SK-N-SH (cell line): ENCODE measurements around the gene TRA2A. TPM values are rescaled to one million over a fixed set of nuclear protein-coding genes. Genes with fewer than 3 reads are reported as not detected.

ENCODE experiments used
- CTCF ChIA-PET: fragments of 300-600, 350-600 bp; formaldehyde crosslinking; extraction: SDS; loops from one replicate; lab custom pipeline; 2021; lab: Yijun Ruan, JAX
- POLR2A ChIA-PET: fragments of 350-600 bp; sonication (Branson Sonifier 250); formaldehyde crosslinking; extraction: SDS; loops from one replicate; lab custom pipeline; 2020; ENCODE audit warnings: antibody characterized with exemption, inconsistent platforms; lab: Yijun Ruan, JAX
- DNase-seq: peaks from one replicate; pipeline ENCODE4 v3.0.0; 2012
- H2AFZ ChIP-seq: fragments of 200-600 bp; sonication (generic); 2 replicates; pipeline ENCODE4 v1.8.1; 2016; ENCODE audit warnings: antibody characterized with exemption, mild to moderate bottlenecking, low read depth
- H3F3A ChIP-seq: fragments of 200-600 bp; sonication (generic); replicated peaks from 2 replicates; pipeline ENCODE3; 2016; ENCODE audit warnings: antibody characterized with exemption, mild to moderate bottlenecking; ENCODE audit not compliant: insufficient read depth
- H3K27ac ChIP-seq, 2 experiments: fragments of 200-500 bp in 1 of 2; fragments of 200-600 bp in 1 of 2; sonication (Bioruptor generic) in 1 of 2; sonication (generic), shearing (Covaris generic) in 1 of 2; 2 replicates each; pipeline versions ENCODE4 v1.5.1 to v1.6.1; 2014 to 2016; ENCODE audit warnings: low read depth in 2 of 2, inconsistent platforms in 1 of 2, low read length in 1 of 2, mild to moderate bottlenecking in 1 of 2, mixed read lengths in 1 of 2
- H3K27me3 ChIP-seq: fragments of 200-600 bp; sonication (generic), shearing (Covaris generic); 2 replicates; pipeline ENCODE4 v1.6.1; 2016; ENCODE audit warnings: mixed run types; ENCODE audit not compliant: insufficient read depth
- H3K36me3 ChIP-seq, 2 experiments: fragments of 200-500 bp in 1 of 2; fragments of 200-600 bp in 1 of 2; sonication (Bioruptor generic) in 1 of 2; sonication (generic) in 1 of 2; replicated peaks in 1 of 2; 2 replicates each; pipeline versions ENCODE3 to v1.5.1; 2014 to 2016; ENCODE audit warnings: low read length in 1 of 2, mild to moderate bottlenecking in 1 of 2; ENCODE audit not compliant: insufficient read depth in 2 of 2, control insufficient read depth in 1 of 2
- H3K4me1 ChIP-seq, 2 experiments: fragments of 200-500 bp in 1 of 2; fragments of 200-600 bp in 1 of 2; sonication (Bioruptor generic) in 1 of 2; sonication (generic), shearing (Covaris generic) in 1 of 2; 2 replicates each; pipeline versions ENCODE4 v1.5.1 to v1.6.1; 2014 to 2016; ENCODE audit warnings: low read depth in 1 of 2, low read length in 1 of 2, mixed run types in 1 of 2; ENCODE audit not compliant: insufficient read depth in 2 of 2, control insufficient read depth in 1 of 2
- H3K4me2 ChIP-seq: fragments of 200-600 bp; sonication (generic), shearing (Covaris generic); 2 replicates; pipeline ENCODE4 v1.6.1; 2017; ENCODE audit warnings: mixed run types
- H3K4me3 ChIP-seq, 2 experiments: fragments of 200-500 bp in 1 of 2; fragments of 200-600 bp in 1 of 2; sonication (Bioruptor generic) in 1 of 2; sonication (generic), shearing (Covaris generic) in 1 of 2; 2 replicates each; pipeline versions ENCODE4 v1.5.1 to v1.8.1; 2014 to 2016; ENCODE audit warnings: low read depth in 2 of 2, inconsistent platforms in 1 of 2, low read length in 1 of 2, mild to moderate bottlenecking in 1 of 2, mixed read lengths in 1 of 2, moderate library complexity in 1 of 2
- H3K79me2 ChIP-seq: fragments of 200-600 bp; sonication (generic); 2 replicates; pipeline ENCODE4 v1.8.1; 2017; ENCODE audit warnings: mild to moderate bottlenecking; ENCODE audit not compliant: insufficient read depth
- H3K9ac ChIP-seq: fragments of 200-600 bp; sonication (generic); 2 replicates; pipeline ENCODE4 v1.6.1; 2017; ENCODE audit warnings: mixed run types
- H3K9me2 ChIP-seq: fragments of 200-600 bp; sonication (generic); 2 replicates; pipeline ENCODE4 v1.6.1; 2017; ENCODE audit warnings: mixed run types
- H3K9me3 ChIP-seq: fragments of 200-600 bp; sonication (generic); 2 replicates; pipeline ENCODE4 v1.6.1; 2017; ENCODE audit warnings: mixed run types, mild to moderate bottlenecking, moderate library complexity
- H4K20me1 ChIP-seq: fragments of 200-600 bp; sonication (generic); 2 replicates; pipeline ENCODE4 v1.6.1; 2017; ENCODE audit warnings: mild to moderate bottlenecking, mixed run types; ENCODE audit not compliant: insufficient read depth
- CTCF ChIP-seq: fragments of 200-600 bp; sonication (generic); IDR thresholded peaks from 2 replicates; pipeline ENCODE4 v1.6.1; 2017; ENCODE audit warnings: antibody characterized with exemption, mild to moderate bottlenecking, moderate library complexity
- EP300 ChIP-seq, 2 experiments: IDR thresholded peaks; 2 replicates each; pipeline versions ENCODE4 v1.4.0 to v1.6.1; 2012; ENCODE audit warnings: borderline replicate concordance in 1 of 2, low read depth in 1 of 2, low read length in 1 of 2
- FOXJ3 ChIP-seq: sonication (generic); formaldehyde crosslinking; IDR thresholded peaks from 2 replicates; pipeline ENCODE4 v1.5.1; 2020; ENCODE audit warnings: mild to moderate bottlenecking, missing genetic modification reagents
- GABPA ChIP-seq: IDR thresholded peaks from 2 replicates; pipeline ENCODE4 v1.4.0; 2012; ENCODE audit warnings: low read depth, mild to moderate bottlenecking
- GATA2 ChIP-seq: sonication (generic); formaldehyde crosslinking; IDR thresholded peaks from 2 replicates; pipeline ENCODE4 v1.5.0; 2020; ENCODE audit warnings: mild to moderate bottlenecking, missing genetic modification reagents
- MEF2A ChIP-seq: IDR thresholded peaks from 2 replicates; pipeline ENCODE4 v1.4.0; 2012; ENCODE audit warnings: low read depth, borderline replicate concordance
- MXI1 ChIP-seq: IDR thresholded peaks from 2 replicates; pipeline ENCODE4 v1.6.1; 2012; ENCODE audit warnings: mild to moderate bottlenecking, low read depth, low read length, improper control_type of control experiment
- NRF1 ChIP-seq: IDR thresholded peaks from 2 replicates; pipeline ENCODE4 v1.6.1; 2012; ENCODE audit warnings: low read depth, mild to moderate bottlenecking, low read length
- REST ChIP-seq: IDR thresholded peaks from 2 replicates; pipeline ENCODE4 v1.6.1; 2012; ENCODE audit warnings: mild to moderate bottlenecking, low read depth, low read length, moderate library complexity
- RFX5 ChIP-seq: IDR thresholded peaks from 2 replicates; pipeline ENCODE4 v1.6.1; 2012; ENCODE audit warnings: mild to moderate bottlenecking, improper control_type of control experiment, low read length
- TEAD4 ChIP-seq: IDR thresholded peaks from 2 replicates; pipeline ENCODE4 v1.4.0; 2012; ENCODE audit warnings: mild to moderate bottlenecking, borderline replicate concordance; ENCODE audit not compliant: insufficient read depth
- USF2 ChIP-seq: fragments of 150-350 bp; IDR thresholded peaks from 2 replicates; pipeline ENCODE4 v1.6.1; 2017; ENCODE audit warnings: antibody characterized with exemption, low read length, low read depth, borderline replicate concordance
- YY1 ChIP-seq: IDR thresholded peaks from 2 replicates; pipeline ENCODE4 v1.4.0; 2012; ENCODE audit warnings: low read depth, mild to moderate bottlenecking
- WGBS: methylation state at CpG from one replicate; pipeline ENCODE4 v1.1.6; 2017; ENCODE audit warnings: low lambda C conversion rate; 5-methylcytosine and 5-hydroxymethylcytosine counted together
- polyA plus RNA-seq, 3 experiments: library from polyadenylated mRNA; depleted of rRNA; stranded (reverse); fragments of >200 nt; gene quantifications; 2 replicates each; pipeline ENCODE4 v1.2.3, GENCODE V29; 2012
- TF ChIP-seq, protein P1 (sequence below): IDR thresholded peaks from 2 replicates; pipeline ENCODE4 v1.4.0; 2012; ENCODE audit warnings: low read depth, borderline replicate concordance
- TF ChIP-seq, protein P2 (sequence below): fragments of 150-350 bp; IDR thresholded peaks from 2 replicates; pipeline ENCODE4 v1.6.1; 2016; ENCODE audit warnings: mild to moderate bottlenecking, low read depth, low read length
- TF ChIP-seq, protein P3 (sequence below): IDR thresholded peaks from 2 replicates; pipeline ENCODE4; 2012

Gene TRA2A
- polyA plus RNA-seq, 1 of the 3 experiments (the other 2 are of a cell fraction): 62.1 TPM

DNA sequence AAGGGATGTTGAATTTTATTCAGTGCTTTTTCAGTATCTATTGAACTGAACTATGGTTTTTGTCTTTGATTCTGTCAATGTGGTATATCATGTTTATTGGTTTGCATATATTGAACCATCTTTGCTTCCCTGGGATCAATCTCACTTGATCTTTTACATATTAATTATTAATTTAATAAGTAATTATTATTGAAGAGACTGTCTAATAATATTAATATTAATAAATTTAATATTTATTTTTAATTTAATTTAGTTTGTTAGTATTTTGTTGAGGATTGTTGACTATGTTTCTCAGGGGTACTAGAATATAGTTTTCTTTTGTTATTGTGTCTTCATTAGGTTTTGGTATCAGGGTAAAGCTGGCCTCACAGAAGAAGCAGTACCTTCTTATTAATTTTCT lies 26.5 kb upstream of the TRA2A start:
- Histone ChIP-seq H3K4me2 (no peak overlapping the region), H3K36me3 (no peaks in the 10 kb centered on the region), H3K27ac (no peak overlapping the region), H3K4me1 (no peaks in the 10 kb centered on the region), H3F3A (no peaks in the 10 kb centered on the region), H3K27me3 (no peaks in the 10 kb centered on the region; the same call in 1 of the 2 replicates), H3K9me2 (no peaks in the 10 kb centered on the region), H3K9ac (no peak overlapping the region), H4K20me1 (no peaks in the 10 kb centered on the region), H2AFZ (no peak overlapping the region), H3K79me2 (no peaks in the 10 kb centered on the region), H3K4me3 (no peak overlapping the region), H3K9me3 (no peaks in the 10 kb centered on the region)
- DNase-seq: no peak
- ChIA-PET POLR2A (no interaction called here), CTCF (interaction anchor here (1.0 to 2.4 kb wide), 2 partner anchors 12 to 13 kb away, joined by 4 to 15 read pairs; no protein-coding TSS in a partner anchor)
- TF ChIP-seq RFX5: no peak
- TF ChIP-seq MXI1: no peak
- TF ChIP-seq, protein P1, sequence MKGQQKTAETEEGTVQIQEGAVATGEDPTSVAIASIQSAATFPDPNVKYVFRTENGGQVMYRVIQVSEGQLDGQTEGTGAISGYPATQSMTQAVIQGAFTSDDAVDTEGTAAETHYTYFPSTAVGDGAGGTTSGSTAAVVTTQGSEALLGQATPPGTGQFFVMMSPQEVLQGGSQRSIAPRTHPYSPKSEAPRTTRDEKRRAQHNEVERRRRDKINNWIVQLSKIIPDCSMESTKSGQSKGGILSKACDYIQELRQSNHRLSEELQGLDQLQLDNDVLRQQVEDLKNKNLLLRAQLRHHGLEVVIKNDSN: no peak
- no peak for TF ChIP-seq MEF2A

GRCh38 chr7:23547662-23548061 lies 15.9 kb upstream of the TRA2A start:
- Histone ChIP-seq H3K4me3 (no peak overlapping the region), H2AFZ (no peak overlapping the region), H3K9ac (no peak overlapping the region), H4K20me1 (no peaks in the 10 kb centered on the region), H3K79me2 (no peaks in the 10 kb centered on the region), H3K36me3 (no peaks in the 10 kb centered on the region), H3K27me3 (no peaks in the 10 kb centered on the region; the same call in 1 of the 2 replicates), H3K9me3 (no peaks in the 10 kb centered on the region), H3K9me2 (no peaks in the 10 kb centered on the region), H3K27ac (no peak overlapping the region), H3K4me1 (no peaks in the 10 kb centered on the region), H3K4me2 (no peak overlapping the region), H3F3A (peaks cover 8% of the 10 kb centered on the region)
- TF ChIP-seq TEAD4 (no peak), REST (no peak), FOXJ3 (no peak), YY1 (no peak), NRF1 (no peak), EP300 (IDR thresholded peaks at IDR 0.05; ENCODE audit: borderline replicate concordance in 1 of 2, low read depth in 1 of 2, low read length in 1 of 2) (no peak), USF2 (no peak), CTCF (no peak), GABPA (no peak), GATA2 (no peak)
- TF ChIP-seq, protein P2, sequence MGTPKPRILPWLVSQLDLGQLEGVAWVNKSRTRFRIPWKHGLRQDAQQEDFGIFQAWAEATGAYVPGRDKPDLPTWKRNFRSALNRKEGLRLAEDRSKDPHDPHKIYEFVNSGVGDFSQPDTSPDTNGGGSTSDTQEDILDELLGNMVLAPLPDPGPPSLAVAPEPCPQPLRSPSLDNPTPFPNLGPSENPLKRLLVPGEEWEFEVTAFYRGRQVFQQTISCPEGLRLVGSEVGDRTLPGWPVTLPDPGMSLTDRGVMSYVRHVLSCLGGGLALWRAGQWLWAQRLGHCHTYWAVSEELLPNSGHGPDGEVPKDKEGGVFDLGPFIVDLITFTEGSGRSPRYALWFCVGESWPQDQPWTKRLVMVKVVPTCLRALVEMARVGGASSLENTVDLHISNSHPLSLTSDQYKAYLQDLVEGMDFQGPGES: no peak
- TF ChIP-seq, protein P3, sequence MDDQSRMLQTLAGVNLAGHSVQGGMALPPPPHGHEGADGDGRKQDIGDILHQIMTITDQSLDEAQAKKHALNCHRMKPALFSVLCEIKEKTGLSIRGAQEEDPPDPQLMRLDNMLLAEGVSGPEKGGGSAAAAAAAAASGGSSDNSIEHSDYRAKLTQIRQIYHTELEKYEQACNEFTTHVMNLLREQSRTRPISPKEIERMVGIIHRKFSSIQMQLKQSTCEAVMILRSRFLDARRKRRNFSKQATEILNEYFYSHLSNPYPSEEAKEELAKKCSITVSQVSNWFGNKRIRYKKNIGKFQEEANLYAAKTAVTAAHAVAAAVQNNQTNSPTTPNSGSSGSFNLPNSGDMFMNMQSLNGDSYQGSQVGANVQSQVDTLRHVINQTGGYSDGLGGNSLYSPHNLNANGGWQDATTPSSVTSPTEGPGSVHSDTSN: no peak
- WGBS: 89% methylated on average over 4 of the region's 4 CpGs
- no peak for DNase-seq
- ChIA-PET CTCF (interaction anchor here (0.6 to 5.4 kb wide), 25 partner anchors 9 to 1551 kb away, joined by 3 to 90 read pairs (median 9); partner anchors contain the start of genes CCDC126, FAM221A and STK31), POLR2A (no interaction called here)
